HEK293T (cell line): Measurements from ENCODE around the gene RRAS2.

Source experiments
- ARNT ChIP-seq: fragments of 450-650 bp; IDR thresholded peaks from 2 replicates; pipeline ENCODE4 v1.6.1; 2017; ENCODE audit warnings: mild to moderate bottlenecking
- BHLHE40 ChIP-seq: fragments of 450-650 bp; IDR thresholded peaks from 2 replicates; pipeline ENCODE4 v1.6.1; 2016; ENCODE audit warnings: mild to moderate bottlenecking, moderate library complexity, borderline replicate concordance
- CTBP1 ChIP-seq: fragments of 450-650 bp; IDR thresholded peaks from 2 replicates; pipeline ENCODE4 v1.6.1; 2016; ENCODE audit warnings: borderline replicate concordance
- ELF4 ChIP-seq: fragments of 450-650 bp; IDR thresholded peaks from 2 replicates; pipeline ENCODE4 v1.6.1; 2017; ENCODE audit warnings: antibody characterized with exemption
- FOXA1 ChIP-seq: fragments of 450-650 bp; IDR thresholded peaks from 2 replicates; pipeline ENCODE4 v1.6.1; 2016; ENCODE audit warnings: mild to moderate bottlenecking
- FOXM1 ChIP-seq: fragments of 450-650 bp; IDR thresholded peaks from 2 replicates; pipeline ENCODE4 v1.6.1; 2017; ENCODE audit warnings: mild to moderate bottlenecking, borderline replicate concordance
- L3MBTL2 ChIP-seq: fragments of 450-650 bp; conservative IDR thresholded peaks from 2 replicates; pipeline ENCODE4 v1.6.1; 2016; ENCODE audit warnings: mild to moderate bottlenecking
- LEF1 ChIP-seq: fragments of 450-650 bp; IDR thresholded peaks from 2 replicates; pipeline ENCODE4 v1.6.1; 2017; ENCODE audit warnings: mild to moderate bottlenecking, borderline replicate concordance
- NFRKB ChIP-seq: fragments of 450-650 bp; IDR thresholded peaks from 2 replicates; pipeline ENCODE4 v1.6.1; 2016; ENCODE audit warnings: mild to moderate bottlenecking, moderate library complexity
- SP1 ChIP-seq: fragments of 450-650 bp; IDR thresholded peaks from 2 replicates; pipeline ENCODE4 v1.6.1; 2017
- SUZ12 ChIP-seq: fragments of 450-650 bp; IDR thresholded peaks from 2 replicates; pipeline ENCODE4 v1.6.1; 2016; ENCODE audit warnings: mild to moderate bottlenecking
- TARDBP ChIP-seq: fragments of 450-650 bp; IDR thresholded peaks from 2 replicates; pipeline ENCODE4 v1.6.1; 2016
- TF ChIP-seq, protein P1 (sequence below): fragments of 450-650 bp; IDR thresholded peaks from 2 replicates; pipeline ENCODE4 v1.6.1; 2016

DNA sequence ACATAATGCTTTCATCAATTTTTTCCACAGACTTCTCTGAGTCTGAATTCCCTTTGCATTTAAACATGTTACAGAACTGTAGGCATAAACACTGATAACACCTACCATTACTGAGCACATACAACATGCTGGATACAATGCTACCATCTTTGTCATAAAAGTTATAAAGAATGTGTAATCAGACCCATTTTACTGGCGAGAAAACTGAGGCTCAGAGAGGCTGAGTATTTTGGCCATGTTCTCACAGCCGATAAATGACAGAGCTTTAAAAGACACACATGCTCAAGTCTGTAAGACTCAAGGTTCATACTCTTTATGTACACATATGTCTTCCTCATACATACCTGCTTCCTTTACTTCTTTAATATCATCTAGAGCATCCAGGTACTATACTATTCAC, 2.6 kb downstream of the RRAS2 start:
- TF ChIP-seq BHLHE40, result no peak
- no peak for TF ChIP-seq TARDBP
- TF ChIP-seq, protein P1, sequence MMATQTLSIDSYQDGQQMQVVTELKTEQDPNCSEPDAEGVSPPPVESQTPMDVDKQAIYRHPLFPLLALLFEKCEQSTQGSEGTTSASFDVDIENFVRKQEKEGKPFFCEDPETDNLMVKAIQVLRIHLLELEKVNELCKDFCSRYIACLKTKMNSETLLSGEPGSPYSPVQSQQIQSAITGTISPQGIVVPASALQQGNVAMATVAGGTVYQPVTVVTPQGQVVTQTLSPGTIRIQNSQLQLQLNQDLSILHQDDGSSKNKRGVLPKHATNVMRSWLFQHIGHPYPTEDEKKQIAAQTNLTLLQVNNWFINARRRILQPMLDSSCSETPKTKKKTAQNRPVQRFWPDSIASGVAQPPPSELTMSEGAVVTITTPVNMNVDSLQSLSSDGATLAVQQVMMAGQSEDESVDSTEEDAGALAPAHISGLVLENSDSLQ, result no peak
- TF ChIP-seq ARNT, result no peak
- no peak for TF ChIP-seq FOXA1
- TF ChIP-seq SP1, result no peak
- no peak for TF ChIP-seq L3MBTL2
- TF ChIP-seq FOXM1, result no peak
- no peak for TF ChIP-seq ELF4
- TF ChIP-seq CTBP1, result no peak
- no peak for TF ChIP-seq SUZ12
- TF ChIP-seq NFRKB, result no peak
- no peak for TF ChIP-seq LEF1
